ENCODE results near the gene LCORL.
A peak's percentile ranks its signal among the peaks of the same experiment; 100 is the strongest.
"Not testable (repeated sequence)": the region's sequence is repeated elsewhere in the genome, so short reads cannot be mapped to it uniquely, and the experiment has no call there.

LCORL gene

GRCh38 chr4:17859793-17860406 is 161.7 kb downstream of the LCORL start:
- DNase-seq, result no peak

GRCh38 chr4:17854036-17854435 is 167.5 kb downstream of the LCORL start:
- no peak for DNase-seq

- DNase-seq, result no peak
Observed at GRCh38 chr4:17851959-17852358, 169.6 kb downstream of the LCORL start.

GRCh38 chr4:17850295-17850694 is 171.3 kb downstream of the LCORL start:
- not testable (repeated sequence) for DNase-seq

GRCh38 chr4:17846266-17846665 is 175.3 kb downstream of the LCORL start:
- DNase-seq, result no peak

- DNase-seq, result no peak
Observed at GRCh38 chr4:17823871-17824669, 197.5 kb downstream of the LCORL start.

- peak in 2 of 51 donors; percentile 4 to 13 for DNase-seq
Observed at GRCh38 chr4:17817027-17817426, 204.5 kb downstream of the LCORL start.

- DNase-seq, result no peak
Observed at GRCh38 chr4:17816142-17816541, 205.4 kb downstream of the LCORL start.

GRCh38 chr4:17814140-17814539 is 207.4 kb downstream of the LCORL start:
- DNase-seq, result no peak

- no peak for DNase-seq
Observed at GRCh38 chr4:17812801-17813200, 208.8 kb downstream of the LCORL start.

GRCh38 chr4:17812125-17812524 is 209.4 kb downstream of the LCORL start:
- DNase-seq, result no peak

- peak in 4 of 51 donors; percentile 15 to 32 (median 29) for DNase-seq
Observed at GRCh38 chr4:17811078-17811603, 210.4 kb downstream of the LCORL start.

- peak; percentile 78 to 100 (median 98) for DNase-seq
Observed at GRCh38 chr4:17810260-17811077, 211.1 kb downstream of the LCORL start, which contains the start of the genes DCAF16 and NCAPG. DCAF16 (minus strand) TSS chr4:17810757; CDS start chr4:17804141, 6,616 bp downstream. NCAPG (plus strand) TSS chr4:17810979; CDS start chr4:17811078, 99 bp downstream.

GRCh38 chr4:17809667-17810066 is 211.9 kb downstream of the LCORL start:
- no peak for DNase-seq

GRCh38 chr4:17807446-17807845 is 214.1 kb downstream of the LCORL start:
- DNase-seq, result no peak

GRCh38 chr4:17805580-17806155 is 215.9 kb downstream of the LCORL start:
- no peak for DNase-seq

- no peak for DNase-seq
Observed at GRCh38 chr4:17797808-17798207, 223.7 kb downstream of the LCORL start.

GRCh38 chr4:17794730-17795129 is 226.8 kb downstream of the LCORL start:
- no peak for DNase-seq

Measured in hypothalamus (tissue), 51 donors.